GM18907 (cell line): ENCODE results near the gene LRP6.
"Not testable (repeated sequence)": the region's sequence is repeated elsewhere in the genome, so short reads cannot be mapped to it uniquely, and the experiment has no call there.

ENCODE experiments used
- ATAC-seq: cut with Tn5 transposase; IDR thresholded peaks from one replicate; pipeline ENCODE4 v1.9.1; 2021; ENCODE audit warnings: mild to moderate bottlenecking, moderate library complexity; ENCODE audit not compliant: unreplicated experiment

The LRP6 gene

DNA sequence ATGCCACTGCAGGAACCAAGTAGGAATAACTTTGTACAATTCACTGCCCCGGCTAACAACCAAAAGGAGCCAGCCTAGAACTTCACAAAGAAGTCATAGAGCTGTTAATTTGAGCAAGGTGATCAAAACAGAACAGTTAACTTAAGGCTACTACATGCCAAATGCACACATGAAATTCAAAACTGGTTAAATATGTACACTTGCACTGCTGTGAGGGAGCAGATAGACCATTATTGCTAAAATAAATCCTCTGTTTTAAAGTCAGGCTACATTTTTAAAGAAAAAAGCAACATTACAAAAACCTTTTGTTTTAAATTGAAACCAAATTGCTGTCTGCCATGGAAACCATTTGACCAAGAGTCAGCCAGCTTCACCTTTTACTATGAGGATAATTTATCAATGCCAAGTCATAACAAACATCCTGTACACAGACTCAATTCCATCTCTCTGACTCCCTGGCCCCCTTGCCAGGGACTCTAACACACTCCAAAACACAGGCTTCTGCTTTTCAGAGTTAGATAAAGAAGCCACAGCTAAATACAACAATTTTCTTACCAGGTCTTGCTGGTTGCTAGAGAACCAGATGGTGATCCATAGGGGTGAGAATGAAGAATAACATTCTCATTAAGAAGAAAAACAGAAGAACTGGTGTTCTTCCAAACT is 84.0 kb downstream of the LRP6 start:
- ATAC-seq = no peak

DNA sequence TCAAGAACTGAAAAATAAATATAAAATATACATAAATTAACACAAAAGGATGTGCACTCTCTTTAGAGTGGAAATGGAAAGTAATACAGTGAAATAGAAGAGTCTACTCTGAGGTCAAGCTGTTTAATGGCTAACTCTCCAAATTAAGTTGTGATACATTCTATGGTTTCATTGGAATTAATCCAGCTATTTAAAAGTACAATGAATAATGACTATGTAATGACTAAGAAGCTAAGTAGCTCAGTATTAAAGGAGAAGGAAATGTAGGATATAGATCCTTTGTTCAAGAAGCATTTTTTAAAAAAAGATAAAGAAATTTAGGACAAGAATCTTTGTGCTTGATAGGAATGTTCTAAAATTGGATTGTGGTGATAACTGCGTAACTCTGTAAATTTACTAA is 85.3 kb downstream of the LRP6 start:
- ATAC-seq = no peak

DNA sequence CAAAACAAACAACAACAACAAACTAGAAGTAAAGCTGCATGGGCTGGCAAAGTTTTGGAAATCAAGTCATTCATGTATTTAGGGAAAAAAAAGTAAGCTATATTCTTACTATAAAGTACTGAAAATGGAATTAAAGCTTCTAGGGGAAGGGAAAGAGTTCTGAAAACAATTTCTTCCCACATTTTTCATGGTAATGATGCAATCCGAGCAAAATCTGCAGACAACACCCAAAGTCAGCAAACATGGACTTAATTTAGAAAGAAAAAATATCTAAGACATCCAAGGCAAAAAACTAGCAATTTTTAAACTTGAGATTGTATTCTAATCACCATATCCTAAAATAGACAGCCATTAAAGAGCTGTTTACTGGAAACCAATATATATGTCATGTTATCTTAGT is 86.3 kb downstream of the LRP6 start:
- no peak for ATAC-seq

DNA sequence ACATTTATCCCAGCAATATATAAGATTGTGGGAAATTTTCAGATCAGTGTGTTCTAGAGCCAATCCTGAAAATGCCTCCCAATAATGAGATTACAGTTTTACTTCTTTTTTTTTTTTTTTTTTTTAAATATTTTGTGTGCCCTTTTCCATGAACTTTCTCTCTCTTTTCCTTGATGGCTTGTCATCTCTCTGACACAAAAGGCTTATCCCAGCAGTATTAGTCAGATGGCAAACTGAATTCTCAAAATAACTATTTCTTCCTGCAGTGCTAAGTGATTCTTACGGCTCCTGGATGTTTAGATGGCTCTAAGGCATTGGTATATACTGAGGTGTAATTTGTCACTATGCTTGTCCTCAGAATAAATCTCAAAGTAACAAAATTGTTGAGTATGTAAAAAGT is 86.7 kb downstream of the LRP6 start:
- ATAC-seq = no peak

DNA sequence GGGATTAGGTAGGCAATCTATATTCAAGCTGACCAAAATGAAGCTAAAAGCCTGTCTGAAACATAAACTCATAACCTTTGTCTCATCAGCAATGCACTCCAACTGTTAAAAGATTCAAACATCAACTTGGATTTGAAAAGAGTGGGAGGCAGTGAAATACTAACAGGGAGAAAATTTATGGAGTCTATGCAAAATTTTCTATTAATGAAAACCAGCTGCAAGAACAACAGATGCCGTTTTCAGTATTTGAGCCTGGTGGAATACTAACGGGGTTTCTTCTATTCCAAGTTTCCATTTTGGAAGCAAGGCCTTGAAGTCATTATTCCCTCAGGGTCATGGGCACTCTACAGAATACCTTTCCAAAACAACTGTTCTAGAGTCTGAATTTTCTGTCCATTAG is 88.3 kb downstream of the LRP6 start:
- no peak for ATAC-seq

DNA sequence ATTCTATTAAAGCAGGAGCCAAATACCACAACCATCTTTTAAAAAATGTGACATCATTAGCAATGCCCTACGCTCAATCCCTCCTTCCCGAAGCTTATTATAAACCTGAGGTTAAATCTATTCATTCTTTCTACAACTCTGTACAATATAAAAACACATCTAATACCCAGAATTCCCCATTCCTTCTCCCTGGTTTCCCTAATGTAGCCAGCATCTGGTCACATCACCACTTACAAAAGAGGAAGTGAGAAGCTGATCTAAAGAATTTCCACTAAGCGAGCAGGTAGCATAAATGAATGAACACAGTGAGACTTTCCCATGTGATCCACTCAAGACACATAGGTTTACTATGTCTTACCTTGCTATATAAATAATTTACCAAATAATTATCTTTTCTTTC is 90.4 kb downstream of the LRP6 start:
- no peak for ATAC-seq

DNA sequence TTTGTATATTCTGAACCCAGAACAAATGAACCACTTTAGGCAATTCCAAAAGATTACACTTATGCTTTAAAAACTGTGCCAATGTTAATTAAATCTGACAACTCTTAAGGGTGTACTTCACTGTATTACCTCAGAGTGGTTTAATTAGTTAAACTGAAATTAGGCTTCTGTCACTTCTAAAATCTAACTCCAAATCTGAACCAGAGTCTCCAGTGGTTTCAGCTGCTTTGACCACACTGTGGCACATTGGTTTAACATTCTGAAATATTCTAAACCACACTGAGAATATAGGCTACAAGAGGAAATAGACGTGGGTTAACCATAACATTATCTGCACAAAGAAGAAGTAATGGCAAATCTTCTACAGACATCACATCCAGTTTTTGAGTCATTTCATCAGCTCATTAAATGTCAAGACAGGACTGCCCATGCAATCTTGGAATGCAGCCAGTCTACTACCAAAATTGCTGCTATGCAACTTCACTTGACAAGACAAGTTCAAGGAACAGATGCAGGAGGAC is 94.8 kb downstream of the LRP6 start:
- ATAC-seq = peak; percentile 93

DNA sequence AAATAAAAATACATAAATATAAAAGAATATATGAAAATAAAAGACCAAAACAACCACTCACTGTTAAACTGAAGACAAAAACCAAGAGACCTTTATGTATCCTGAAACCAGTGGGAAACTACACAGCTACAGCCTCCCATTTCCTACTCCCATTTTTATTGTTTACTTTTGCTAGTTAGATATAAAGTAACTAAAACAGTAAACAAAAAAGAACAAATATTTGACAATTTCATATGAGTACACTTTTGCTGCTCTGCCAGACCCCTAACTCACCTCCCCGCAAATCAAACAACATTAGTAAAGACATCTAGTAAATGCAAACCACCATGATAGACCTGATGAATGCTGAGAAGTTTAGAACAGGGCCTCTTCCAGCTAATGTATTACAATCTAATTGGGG is 99.0 kb downstream of the LRP6 start:
- no peak for ATAC-seq

DNA sequence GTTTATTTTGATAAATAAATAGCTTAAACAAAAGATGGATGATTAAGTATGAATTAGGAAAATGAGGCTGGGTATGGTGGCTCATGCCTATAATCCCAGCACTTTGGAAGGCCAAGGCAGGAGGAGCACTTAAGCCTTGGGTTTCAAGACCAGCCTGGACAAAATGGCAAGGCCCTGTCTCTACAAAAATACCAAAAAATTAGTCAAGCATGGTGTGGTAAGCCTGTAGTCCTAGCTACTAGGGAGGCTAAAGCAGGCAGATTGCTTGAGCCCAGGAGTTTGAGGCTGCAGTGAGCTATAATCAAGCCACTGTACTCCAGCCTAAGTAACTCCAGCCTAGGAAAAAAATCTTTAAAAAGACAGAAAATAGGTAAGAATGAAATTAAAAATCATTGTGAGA is 100.1 kb downstream of the LRP6 start:
- ATAC-seq = no peak

DNA sequence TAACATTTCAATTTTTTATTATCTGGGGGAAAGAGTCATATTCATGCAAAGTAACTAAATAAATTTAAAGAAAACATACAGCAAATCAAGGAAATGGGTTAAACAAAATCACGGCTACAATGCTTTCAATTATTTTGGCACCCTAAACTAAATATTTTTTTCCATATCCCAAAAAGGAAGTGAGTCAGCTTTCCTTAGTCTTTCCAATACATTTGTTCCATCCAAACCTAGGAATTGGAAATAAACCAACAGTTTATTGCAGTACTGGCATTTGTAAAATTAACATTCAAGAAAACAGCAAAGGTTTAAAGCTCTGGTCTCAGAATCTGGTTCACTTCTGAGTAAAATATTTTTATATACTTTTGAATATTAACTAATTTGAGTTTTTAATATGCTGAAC is 106.9 kb downstream of the LRP6 start:
- no peak for ATAC-seq

DNA sequence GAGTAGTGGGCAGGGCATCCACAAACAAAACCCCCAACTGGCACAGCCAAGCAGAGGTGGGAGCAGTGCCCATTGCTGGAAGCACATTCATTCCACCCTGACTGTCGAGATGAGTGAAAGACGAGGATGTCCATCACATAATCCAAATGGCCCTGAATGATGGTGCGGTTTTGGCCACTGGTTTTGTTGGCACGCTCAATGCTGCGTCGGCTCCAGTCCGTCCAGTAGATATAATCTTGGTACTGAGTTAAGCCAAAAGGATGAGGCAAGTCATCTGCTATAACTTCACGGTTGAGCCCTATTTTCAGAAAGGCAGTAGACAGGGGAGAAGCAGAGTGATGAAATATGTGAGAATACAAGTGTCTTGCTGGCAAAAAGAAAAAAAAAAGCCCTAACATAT is 108.0 kb downstream of the LRP6 start:
- ATAC-seq = no peak

DNA sequence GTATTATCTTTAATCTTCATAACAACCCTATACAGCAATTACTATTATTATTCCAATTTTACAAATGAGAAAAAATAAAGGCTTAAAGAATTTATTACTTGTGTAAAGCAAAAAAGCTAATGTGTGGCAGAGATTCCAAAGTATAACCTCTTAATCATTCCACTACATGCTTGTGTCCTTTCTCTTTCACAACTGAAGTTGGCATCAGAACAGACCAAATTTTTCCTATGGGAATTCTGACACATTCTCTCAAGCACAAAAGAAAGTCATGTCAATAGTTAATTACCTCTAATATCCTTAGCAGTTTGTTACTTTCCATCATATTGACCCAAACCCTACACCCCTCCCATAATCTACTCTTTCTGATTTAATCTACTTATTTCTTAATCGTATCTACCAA is 109.4 kb downstream of the LRP6 start:
- no peak for ATAC-seq

DNA sequence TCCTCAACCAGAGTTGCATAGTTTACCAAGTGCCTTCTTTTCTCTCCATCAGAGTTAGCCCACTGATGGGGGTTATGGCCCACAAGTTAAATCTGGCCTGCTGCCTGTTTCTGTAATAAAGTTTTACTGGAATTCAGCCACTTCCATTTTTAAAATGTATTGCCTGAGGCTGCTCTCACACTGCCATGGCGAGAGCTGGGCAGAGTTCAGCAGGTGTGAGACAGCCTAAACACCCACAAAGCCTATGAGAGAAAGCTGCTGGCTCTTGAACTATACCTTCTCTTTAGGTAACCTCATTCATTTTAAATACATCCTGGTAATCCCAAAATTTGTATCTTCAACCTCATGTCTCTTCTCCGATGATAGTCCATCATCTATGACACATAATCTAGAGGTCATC is 110.0 kb downstream of the LRP6 start:
- ATAC-seq = no peak

DNA sequence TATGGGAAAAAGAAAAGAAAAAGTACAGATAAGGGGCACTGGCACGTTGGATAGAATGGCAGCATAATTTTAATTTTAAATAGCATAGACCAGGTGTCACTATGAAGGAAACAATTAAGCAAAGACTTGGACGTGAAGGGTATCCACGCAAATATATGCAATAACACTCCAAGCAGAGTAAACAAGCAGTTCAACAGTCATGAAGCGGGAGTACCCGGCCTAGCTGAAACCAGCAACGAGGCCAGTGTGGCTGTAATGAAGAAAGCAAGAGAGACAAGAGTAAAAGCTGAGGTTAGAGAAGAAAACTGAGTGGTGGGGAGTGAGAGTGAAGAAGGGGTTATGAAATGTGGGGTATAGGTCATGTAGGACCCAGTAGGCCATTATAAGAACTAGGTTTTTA is 110.7 kb downstream of the LRP6 start:
- ATAC-seq = no peak

DNA sequence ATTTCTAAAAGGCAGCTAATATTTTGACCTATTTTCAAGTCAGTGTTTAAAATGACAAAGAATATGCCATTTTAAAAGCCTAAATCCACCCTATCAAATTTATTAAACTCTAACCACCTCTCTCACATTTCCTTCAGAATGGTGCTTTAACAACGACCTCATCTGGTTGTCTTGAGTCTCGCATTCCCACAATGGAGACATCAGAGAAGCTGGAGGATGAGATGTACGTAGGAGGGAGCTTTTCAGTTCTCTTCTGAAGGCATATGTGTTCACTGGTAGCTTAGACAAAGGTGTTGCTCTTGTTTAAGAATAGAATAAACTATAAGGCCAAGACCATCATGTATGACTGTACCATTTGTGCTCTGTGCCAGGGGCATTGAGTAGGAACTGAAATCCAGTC is 113.2 kb downstream of the LRP6 start:
- ATAC-seq = no peak

DNA sequence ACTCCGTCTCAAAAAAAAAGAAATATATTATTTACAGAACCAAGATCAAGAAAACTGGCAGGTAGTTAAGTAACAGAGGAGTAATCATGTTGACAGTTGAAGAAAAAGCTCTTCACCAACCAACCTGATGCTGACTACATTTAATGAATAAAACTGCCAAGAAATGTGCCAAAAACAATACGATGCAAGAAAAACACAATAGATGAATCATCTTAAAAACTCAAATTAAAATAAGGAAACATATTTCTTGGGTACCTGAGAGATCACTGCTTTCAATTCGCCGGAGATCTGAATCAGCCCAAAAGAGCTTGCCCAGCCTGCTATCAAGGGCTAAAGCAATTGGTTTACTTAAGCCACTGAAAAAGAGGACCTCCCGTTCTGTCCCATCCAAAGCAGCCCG is 119.7 kb downstream of the LRP6 start:
- no peak for ATAC-seq

DNA sequence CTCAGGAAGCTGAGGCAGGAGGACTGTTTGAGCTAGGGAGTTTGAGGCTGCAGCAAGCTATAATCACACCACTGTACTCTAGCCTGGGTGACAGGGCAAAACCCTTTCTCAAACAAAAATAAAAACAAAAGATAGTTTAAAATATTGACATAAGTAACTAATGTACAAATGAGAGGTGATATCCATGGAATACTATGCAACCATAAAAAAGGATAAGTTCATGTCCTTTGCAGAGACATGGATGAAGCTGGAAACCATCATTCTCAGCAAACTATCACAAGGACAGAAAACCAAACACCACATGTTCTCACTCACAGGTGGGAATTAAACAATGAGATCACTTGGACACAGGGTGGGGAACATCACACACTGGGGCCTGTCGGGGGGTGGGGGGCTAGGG is 122.3 kb downstream of the LRP6 start:
- ATAC-seq = not testable (repeated sequence)

DNA sequence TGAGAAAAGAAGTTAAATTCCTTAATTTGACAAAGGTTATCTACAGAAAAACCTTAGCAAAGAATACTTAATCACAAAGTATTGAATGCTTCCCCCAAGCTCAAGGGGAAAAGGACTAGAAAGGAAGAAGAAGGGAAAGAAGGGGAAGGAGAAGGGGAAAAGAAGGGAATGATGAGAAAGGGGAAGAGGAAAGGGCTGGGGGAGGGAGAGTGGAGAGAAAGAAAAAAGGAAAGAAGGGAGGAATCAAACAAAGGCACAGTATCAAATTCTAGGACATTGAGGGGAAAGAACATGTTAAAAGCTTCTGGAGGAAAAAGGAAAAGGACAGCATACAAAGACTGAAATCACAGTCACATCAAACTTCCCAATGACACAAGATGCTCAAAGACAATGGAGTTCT is 125.8 kb downstream of the LRP6 start:
- ATAC-seq = no peak

DNA sequence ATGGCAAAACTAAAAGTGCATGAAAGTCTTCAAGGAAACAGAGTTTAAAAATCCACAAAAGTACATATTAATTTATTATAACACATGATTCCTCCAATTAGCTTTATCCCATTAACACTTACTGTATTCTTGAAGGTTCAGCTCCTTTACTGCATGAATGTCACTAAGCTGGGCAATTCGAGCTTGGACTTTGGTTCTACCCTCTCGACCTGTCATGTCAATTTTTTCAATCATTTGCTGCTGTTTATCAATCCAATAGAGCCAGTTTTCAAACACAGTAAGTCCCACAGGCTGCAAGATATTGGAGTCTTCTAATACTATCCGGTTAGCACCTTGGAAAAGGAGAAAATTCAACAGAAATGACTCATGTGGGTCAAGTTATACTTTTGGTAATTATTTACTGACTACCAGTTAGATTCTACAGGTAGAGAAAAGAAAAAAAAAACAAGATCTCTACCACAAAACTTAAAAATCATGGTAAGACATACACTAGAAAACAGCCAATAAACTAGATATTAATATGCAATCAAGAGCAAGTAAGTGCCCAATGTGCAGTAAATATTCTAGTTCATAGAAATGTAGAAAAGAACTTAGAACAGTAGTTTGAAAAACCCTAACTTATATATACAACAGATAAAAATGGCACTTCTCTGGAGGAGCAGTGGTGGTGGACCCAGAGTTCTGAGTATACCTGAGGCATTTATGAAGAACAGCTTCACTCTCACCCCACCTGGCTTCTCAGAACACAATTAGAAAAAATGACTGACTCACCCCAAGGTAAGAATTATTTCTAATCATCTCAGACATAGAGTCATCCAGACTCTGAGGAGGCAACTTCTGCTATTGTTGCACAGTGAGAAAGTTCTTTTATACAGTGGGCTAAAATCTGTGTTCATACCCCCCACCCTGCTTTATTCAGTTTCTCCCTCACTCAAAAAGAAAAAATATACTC is 128.4 kb downstream of the LRP6 start:
- ATAC-seq = no peak

DNA sequence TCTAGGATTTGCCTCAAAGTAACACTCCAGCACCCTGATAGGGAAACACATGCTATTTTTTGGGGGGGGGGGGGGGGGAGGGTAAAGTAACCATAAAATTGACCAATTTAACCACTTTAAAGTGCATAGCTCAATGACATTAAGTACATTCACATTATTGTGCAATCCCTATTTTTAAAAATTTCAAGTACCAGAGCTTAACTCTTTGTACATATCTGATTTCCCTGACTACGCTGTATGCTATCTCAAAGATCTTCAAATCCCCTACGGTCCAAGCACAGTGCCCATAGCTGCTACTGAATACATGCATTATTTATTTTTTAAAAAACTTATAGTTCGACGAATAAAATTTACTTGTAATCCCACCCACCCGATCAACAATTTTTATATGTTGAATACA is 133.1 kb downstream of the LRP6 start:
- ATAC-seq = no peak

DNA sequence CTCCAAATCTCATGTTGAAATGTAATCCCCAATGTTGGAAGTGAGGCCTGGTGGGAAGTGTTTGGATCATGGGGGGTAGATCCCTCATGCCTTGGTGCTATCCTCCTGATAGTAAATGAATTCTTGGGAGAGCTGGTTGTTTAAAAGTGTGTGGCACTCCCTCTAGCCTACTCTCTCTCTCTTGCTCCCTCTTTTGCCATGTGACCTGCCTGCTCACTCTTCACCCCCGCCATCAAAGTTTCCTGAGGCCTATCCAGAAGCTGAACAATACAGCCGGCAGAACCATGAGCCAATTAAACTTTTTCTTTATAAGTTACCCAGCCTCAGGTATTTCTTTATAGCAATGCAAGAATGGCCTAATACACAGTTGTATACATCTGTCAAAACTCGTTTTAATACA is 133.6 kb downstream of the LRP6 start:
- no peak for ATAC-seq

DNA sequence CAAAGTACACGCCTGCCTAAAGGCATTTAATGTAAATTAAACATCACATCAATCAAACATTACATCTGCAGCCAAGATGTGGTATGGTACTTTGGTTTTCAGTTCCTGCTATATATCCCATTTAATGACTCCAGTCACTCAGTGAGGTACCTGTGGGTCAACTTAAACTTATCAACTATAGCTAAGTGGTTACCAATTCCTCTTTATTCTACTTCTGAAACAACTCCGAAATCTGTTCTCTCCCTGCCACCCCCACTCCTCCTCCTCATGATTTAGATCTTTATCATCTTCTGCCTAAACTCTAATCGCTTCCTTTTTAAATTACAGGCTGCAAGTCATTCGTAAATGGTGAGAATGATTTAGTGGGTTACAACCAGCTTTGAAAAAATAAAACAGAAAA is 138.2 kb downstream of the LRP6 start:
- ATAC-seq = no peak
